ENCODE results near the gene CST9. TPM values are rescaled to one million over a fixed set of nuclear protein-coding genes. Genes with fewer than 3 reads are reported as not detected.

CST9 gene
- total RNA-seq, 1 experiment from 2014 or later, result not detected

GRCh38 chr20:23603321-23603720 lies 2.4 kb downstream of the CST9 start:
- Histone ChIP-seq H3K79me2 (ENCODE audit: low read length) (no peaks in the 10 kb centered on the region), H4K20me1 (ENCODE audit: low read length) (no peaks in the 10 kb centered on the region), H3K9me3 (ENCODE audit: low read length) (no peaks in the 10 kb centered on the region), H3F3A (ENCODE audit: low read length, unreplicated experiment) (no peaks in the 10 kb centered on the region), H3K27ac (ENCODE audit: low read length) (no peak overlapping the region), H3K36me3 (ENCODE audit: low read depth, low read length) (no peaks in the 10 kb centered on the region), H3K9ac (ENCODE audit: low read length) (no peak overlapping the region), H3K9me2 (replicated peaks; ENCODE audit: low read length) (no peaks in the 10 kb centered on the region), H3K27me3 (ENCODE audit: low read length) (peaks cover 28% of the 10 kb centered on the region), H3K4me3 (ENCODE audit: low read length) (no peak overlapping the region), H3K4me1 (ENCODE audit: insufficient read depth, low read length) (no peaks in the 10 kb centered on the region), H3K4me2 (ENCODE audit: low read length) (no peak overlapping the region), H2AFZ (ENCODE audit: low read length) (no peak overlapping the region)
- ChIA-PET CTCF (no interaction called here), POLR2A (ENCODE audit: unreplicated experiment) (no interaction called here)
- intact Hi-C loops (cut with micrococcal nuclease), result no loop called here
- DNase-seq (no peak), ATAC-seq (no peak)
- no TSS peak for BruUV-seq (replicated peaks)
- TF ChIP-seq CTCF (conservative IDR thresholded peaks at IDR 0.05; ENCODE audit: low read depth, low read length), result no peak
- TF ChIP-seq EZH2 (IDR thresholded peaks at IDR 0.05; ENCODE audit: low read length, unreplicated experiment), result no peak
- TF ChIP-seq EZH2phosphoT487 (IDR thresholded peaks at IDR 0.05; ENCODE audit: borderline replicate concordance, low read length), result no peak

- peaks cover 28% of the 10 kb centered on the region for H3K27me3 ChIP-seq (ENCODE audit: low read length)
- H3K27ac ChIP-seq (ENCODE audit: low read length), result no peak overlapping the region
- CTCF ChIA-PET, result no interaction called here
- H4K20me1 ChIP-seq (ENCODE audit: low read length), result no peaks in the 10 kb centered on the region
- H3K36me3 ChIP-seq (ENCODE audit: low read depth, low read length), result no peaks in the 10 kb centered on the region
- no peak for DNase-seq
- intact Hi-C loops (cut with micrococcal nuclease), result no loop called here
- no peaks in the 10 kb centered on the region for H3K9me2 ChIP-seq (replicated peaks; ENCODE audit: low read length)
- no peaks in the 10 kb centered on the region for H3K79me2 ChIP-seq (ENCODE audit: low read length)
- H2AFZ ChIP-seq (ENCODE audit: low read length), result no peak overlapping the region
- H3K4me2 ChIP-seq (ENCODE audit: low read length), result no peak overlapping the region
- H3K4me3 ChIP-seq (ENCODE audit: low read length), result no peak overlapping the region
- POLR2A ChIA-PET (ENCODE audit: unreplicated experiment), result no interaction called here
- H3K4me1 ChIP-seq (ENCODE audit: insufficient read depth, low read length), result peaks cover under 1% of the 10 kb centered on the region; the same call in 1 of the 2 replicates
- no peak overlapping the region for H3K9ac ChIP-seq (ENCODE audit: low read length)
- no peaks in the 10 kb centered on the region for H3F3A ChIP-seq (ENCODE audit: low read length, unreplicated experiment)
- BruUV-seq (replicated peaks), result no TSS peak
- H3K9me3 ChIP-seq (ENCODE audit: low read length), result no peaks in the 10 kb centered on the region
- TF ChIP-seq EZH2phosphoT487 (IDR thresholded peaks at IDR 0.05; ENCODE audit: borderline replicate concordance, low read length), result no peak
- no peak for TF ChIP-seq CTCF (conservative IDR thresholded peaks at IDR 0.05; ENCODE audit: low read depth, low read length)
- no peak for TF ChIP-seq EZH2 (IDR thresholded peaks at IDR 0.05; ENCODE audit: low read length, unreplicated experiment)
- ATAC-seq, result no peak
Measured at GRCh38 chr20:23602699-23603098, 3.0 kb downstream of the CST9 start.

- Histone ChIP-seq H3F3A (ENCODE audit: low read length, unreplicated experiment) (no peaks in the 10 kb centered on the region), H3K9ac (ENCODE audit: low read length) (no peak overlapping the region), H3K27me3 (ENCODE audit: low read length) (peaks cover 28% of the 10 kb centered on the region), H3K4me3 (ENCODE audit: low read length) (no peak overlapping the region), H3K4me1 (ENCODE audit: insufficient read depth, low read length) (peaks cover 6% of the 10 kb centered on the region; the same call in 1 of the 2 replicates), H2AFZ (ENCODE audit: low read length) (no peak overlapping the region), H3K4me2 (ENCODE audit: low read length) (no peak overlapping the region), H3K9me3 (ENCODE audit: low read length) (no peaks in the 10 kb centered on the region), H3K27ac (ENCODE audit: low read length) (no peak overlapping the region), H3K79me2 (ENCODE audit: low read length) (no peaks in the 10 kb centered on the region), H3K36me3 (ENCODE audit: low read depth, low read length) (no peaks in the 10 kb centered on the region), H3K9me2 (replicated peaks; ENCODE audit: low read length) (no peaks in the 10 kb centered on the region), H4K20me1 (ENCODE audit: low read length) (no peaks in the 10 kb centered on the region)
- ATAC-seq (no peak), DNase-seq (no peak)
- ChIA-PET POLR2A (ENCODE audit: unreplicated experiment) (no interaction called here), CTCF (no interaction called here)
- intact Hi-C loops (cut with micrococcal nuclease), result no loop called here
- no TSS peak for BruUV-seq (replicated peaks)
- no peak for TF ChIP-seq CTCF (conservative IDR thresholded peaks at IDR 0.05; ENCODE audit: low read depth, low read length)
- TF ChIP-seq EZH2 (IDR thresholded peaks at IDR 0.05; ENCODE audit: low read length, unreplicated experiment), result no peak
- no peak for TF ChIP-seq EZH2phosphoT487 (IDR thresholded peaks at IDR 0.05; ENCODE audit: borderline replicate concordance, low read length)
Measured at GRCh38 chr20:23602241-23602640, 3.5 kb downstream of the CST9 start.

Data from PC-3 (cell line).